HG03565 (cell line): ENCODE results near the gene DMC1.
A peak's percentile ranks its signal among the peaks of the same experiment; 100 is the strongest.

Experiments used
- ATAC-seq: cut with Tn5 transposase; IDR thresholded peaks from one replicate; pipeline ENCODE4 v1.9.1; 2021; ENCODE audit warnings: mild to moderate bottlenecking, moderate library complexity; ENCODE audit not compliant: unreplicated experiment

DMC1 gene

GRCh38 chr22:38567531-38568285, 2.3 kb downstream of the DMC1 start:
- ATAC-seq: no peak

GRCh38 chr22:38566726-38567504, 3.1 kb downstream of the DMC1 start:
- no peak for ATAC-seq

GRCh38 chr22:38565441-38565840, 4.5 kb downstream of the DMC1 start:
- ATAC-seq: no peak

- no peak for ATAC-seq
These were observed 5.3 kb downstream of the DMC1 start for GRCh38 chr22:38564669-38565068.

GRCh38 chr22:38554281-38554680, 15.7 kb downstream of the DMC1 start:
- no peak for ATAC-seq

- ATAC-seq: no peak
These were observed 20.7 kb downstream of the DMC1 start for GRCh38 chr22:38549101-38549894.

- no peak for ATAC-seq
These were observed 29.3 kb downstream of the DMC1 start for GRCh38 chr22:38540701-38541100.

GRCh38 chr22:38531251-38531938, 38.6 kb downstream of the DMC1 start:
- ATAC-seq: no peak

GRCh38 chr22:38524429-38524828, 45.6 kb downstream of the DMC1 start:
- no peak for ATAC-seq

GRCh38 chr22:38523479-38523878, 46.5 kb downstream of the DMC1 start:
- ATAC-seq: no peak

- ATAC-seq: no peak
These were observed 47.0 kb downstream of the DMC1 start for GRCh38 chr22:38523029-38523428.

GRCh38 chr22:38519453-38520250, 50.3 kb downstream of the DMC1 start:
- ATAC-seq: no peak

- ATAC-seq: no peak
These were observed 51.4 kb downstream of the DMC1 start for GRCh38 chr22:38518620-38519019.

GRCh38 chr22:38513063-38513462, 56.9 kb downstream of the DMC1 start:
- no peak for ATAC-seq

GRCh38 chr22:38510416-38510970, 59.5 kb downstream of the DMC1 start:
- no peak for ATAC-seq

GRCh38 chr22:38506118-38506962, 63.6 kb downstream of the DMC1 start, which contains the start of gene DDX17:
DDX17 (minus strand) TSS chr22:38506311.
- ATAC-seq: peak; percentile 74

GRCh38 chr22:38505541-38506117, 64.4 kb downstream of the DMC1 start:
- ATAC-seq: peak; percentile 18

- ATAC-seq: no peak
These were observed 65.0 kb downstream of the DMC1 start for GRCh38 chr22:38504731-38505540.
